ENCODE results near the gene CD7.

DNA sequence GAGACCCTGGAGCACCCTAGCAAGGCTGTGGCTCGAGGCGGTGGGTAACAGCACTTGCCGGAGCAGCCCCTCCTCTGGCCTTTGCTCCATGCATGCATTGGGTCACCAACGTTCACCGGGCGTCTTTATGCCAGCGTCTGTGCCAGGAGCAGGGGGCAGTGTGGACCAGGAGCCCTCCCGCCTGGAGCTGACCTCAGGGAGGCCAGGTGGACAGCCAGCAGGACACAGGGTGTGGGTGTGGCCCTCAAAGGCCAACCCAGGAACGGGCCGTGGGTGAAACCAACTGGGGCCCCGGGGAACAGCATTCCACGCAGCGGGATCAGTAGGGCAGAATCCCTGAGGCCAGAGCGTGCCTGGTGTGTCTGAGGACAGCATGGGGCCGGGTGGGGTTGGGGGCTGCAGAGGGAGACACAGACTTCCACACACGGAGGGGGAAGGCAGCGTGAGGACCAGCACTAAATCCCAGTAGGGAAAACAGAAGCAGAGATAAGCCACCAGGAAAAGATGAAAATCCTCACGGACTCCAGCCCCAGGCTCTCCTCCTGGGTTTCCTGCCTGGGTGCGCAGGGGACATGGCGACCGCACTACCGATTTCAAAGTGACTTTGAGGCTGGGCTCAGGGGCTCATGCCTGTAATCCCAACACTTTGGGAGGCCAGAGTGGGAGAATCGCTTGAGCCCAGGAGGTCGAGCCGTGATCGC, 2.9 kb upstream of the CD7 start:
- TF ChIP-seq, protein P1, sequence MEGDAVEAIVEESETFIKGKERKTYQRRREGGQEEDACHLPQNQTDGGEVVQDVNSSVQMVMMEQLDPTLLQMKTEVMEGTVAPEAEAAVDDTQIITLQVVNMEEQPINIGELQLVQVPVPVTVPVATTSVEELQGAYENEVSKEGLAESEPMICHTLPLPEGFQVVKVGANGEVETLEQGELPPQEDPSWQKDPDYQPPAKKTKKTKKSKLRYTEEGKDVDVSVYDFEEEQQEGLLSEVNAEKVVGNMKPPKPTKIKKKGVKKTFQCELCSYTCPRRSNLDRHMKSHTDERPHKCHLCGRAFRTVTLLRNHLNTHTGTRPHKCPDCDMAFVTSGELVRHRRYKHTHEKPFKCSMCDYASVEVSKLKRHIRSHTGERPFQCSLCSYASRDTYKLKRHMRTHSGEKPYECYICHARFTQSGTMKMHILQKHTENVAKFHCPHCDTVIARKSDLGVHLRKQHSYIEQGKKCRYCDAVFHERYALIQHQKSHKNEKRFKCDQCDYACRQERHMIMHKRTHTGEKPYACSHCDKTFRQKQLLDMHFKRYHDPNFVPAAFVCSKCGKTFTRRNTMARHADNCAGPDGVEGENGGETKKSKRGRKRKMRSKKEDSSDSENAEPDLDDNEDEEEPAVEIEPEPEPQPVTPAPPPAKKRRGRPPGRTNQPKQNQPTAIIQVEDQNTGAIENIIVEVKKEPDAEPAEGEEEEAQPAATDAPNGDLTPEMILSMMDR (IDR thresholded peaks at IDR 0.05; ENCODE audit: low read length) = no peak
- no peak for TF ChIP-seq EZH2 (IDR thresholded peaks at IDR 0.05; ENCODE audit: borderline replicate concordance, low read length)

All from OCI-LY1 (cell line).